ENCODE data around the gene TSPAN14.

The TSPAN14 gene

DNA sequence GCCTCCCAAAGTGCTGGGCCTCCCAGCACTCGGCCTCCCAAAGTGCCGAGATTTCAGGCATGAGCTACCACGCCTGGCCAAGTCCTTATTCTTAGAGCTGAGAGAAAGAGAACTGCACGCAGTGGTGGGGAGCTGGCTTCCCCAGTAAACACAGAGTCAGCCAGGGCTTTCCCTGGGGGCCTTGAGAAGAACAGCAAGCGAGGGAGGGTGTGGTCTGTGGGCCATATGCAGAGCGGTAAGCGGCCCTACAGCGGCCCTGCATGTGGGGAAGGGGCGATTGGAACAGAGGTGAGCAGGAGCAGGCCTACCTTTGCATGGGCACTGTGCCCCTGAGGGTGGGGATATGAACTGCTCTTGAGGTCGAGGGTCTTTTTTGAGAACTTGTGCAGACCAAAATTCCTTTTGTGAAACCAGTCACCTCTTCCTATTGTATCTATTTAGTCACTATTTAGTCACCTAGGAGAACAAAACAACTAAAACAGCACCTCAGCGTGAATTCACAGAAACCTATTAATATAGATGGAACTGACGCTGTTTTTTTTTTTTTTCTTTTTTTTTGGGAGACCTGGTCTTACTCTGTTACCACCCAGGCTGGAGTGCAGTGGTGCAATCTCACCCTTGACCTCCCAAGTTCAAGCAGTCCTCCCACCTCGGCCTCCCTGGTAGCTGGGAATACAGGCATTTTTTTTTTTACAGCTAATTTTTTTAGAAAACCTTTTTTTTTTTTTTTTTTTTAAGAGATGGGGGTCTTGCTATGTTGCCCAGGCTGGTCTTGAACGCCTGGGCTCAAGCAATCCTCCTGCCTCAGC is 46.7 kb downstream of the TSPAN14 start:
- intact Hi-C loops (cut with DNase I) = no loop called here
- DNase-seq = no peak

DNA sequence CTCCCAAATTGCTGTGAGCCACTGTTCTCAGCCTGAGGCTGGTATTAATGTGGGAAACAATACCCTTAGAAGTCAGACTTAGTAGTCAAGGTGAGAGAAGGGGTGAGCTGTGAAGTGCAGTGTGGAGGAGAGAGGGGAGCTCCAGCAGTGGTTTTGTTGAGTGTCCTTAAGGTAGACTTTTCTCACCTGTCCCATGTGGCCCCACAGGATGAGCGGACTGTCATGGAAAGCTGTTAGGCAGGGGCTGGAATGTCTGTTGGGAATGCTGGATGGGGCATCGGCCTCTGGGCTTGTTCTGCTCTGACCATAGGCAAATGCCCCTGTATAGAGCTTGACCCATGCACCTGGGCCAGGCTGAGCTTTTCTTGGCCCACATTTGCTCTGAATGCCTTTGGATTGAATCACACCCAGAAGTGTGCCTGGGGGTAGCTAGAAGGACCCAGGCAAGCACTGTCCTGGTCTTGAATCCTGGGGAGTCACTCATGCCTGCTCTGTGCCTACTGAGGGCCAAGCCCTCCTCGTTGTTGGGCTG is 47.3 kb downstream of the TSPAN14 start:
- intact Hi-C loops (cut with DNase I) = no loop called here
- peak in 1 of 10 donors; percentile 67 for DNase-seq

DNA sequence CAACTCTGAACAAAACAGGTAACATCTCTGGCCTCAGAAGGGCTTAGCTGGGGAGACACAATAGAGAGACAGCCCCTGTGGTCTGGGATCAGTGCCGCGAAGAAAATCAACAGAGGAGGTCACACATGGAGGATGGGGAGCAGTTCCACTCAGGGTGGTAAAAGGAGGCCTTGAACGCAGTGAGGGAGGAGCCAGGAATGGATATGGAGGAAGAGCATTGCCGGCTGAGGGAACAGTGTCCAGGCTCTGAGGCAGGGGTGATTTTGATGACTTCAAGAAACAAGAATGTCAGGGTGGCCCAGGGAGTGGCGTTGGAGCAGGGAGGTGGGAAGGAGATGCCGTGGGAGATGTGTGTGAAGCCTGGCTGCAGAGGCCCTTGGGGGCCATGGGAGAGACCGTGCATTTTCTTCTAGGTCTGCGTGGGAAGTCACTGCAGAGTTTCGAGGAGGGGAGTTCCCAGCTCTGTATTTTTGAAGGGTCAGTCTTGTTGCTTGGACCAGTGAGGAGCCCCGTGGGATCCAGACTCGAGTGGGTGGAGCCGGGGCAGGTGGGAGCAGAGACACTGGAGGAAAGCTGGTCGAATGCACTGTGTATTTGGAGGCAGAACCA is 47.9 kb downstream of the TSPAN14 start:
- no peak for DNase-seq

DNA sequence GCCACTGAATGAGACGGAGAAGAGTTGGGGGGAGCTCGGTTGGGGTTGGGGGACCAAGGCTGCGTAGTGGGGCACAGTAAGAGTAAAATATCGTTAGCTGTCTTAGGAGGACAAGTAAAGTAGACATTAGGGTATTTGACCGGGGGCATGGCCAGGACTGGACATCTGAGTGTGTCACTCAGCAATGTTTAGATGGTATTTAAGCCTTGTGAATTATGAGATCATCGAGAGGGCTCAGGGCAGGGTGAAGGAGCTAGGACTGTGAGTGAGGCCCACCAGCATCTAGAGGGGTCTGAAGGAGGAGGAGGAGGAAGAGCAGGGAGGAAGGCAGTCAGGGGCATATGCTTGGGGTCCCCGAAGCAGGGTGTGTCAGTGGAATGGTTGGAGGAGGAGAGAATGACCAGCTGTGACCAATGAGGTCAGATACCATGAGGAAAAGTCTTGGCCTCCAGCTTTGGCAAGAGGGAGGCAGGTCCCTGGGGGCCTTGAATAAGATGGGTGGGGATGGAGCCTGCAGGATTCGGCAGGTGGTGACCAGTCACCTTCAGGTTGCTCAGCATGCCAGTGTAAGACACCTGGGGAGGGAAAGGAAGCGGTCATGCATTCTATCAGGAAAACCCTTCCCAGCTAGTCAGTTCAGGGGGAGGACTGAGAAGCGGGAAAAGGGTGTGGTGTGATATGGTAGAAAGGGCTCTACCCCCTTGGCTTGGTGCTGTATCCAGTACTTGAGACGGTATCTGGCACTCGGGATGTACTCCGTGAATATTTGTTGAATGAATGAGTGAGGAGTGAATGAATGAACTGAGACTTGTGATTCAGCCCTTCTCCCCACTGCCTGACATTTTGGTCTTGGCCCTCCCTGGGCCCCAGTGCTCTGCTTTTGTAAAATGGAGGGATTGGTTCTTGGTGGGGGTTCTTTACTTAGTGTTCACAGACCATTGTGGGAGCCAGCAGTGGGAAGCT is 48.8 kb downstream of the TSPAN14 start:
- DNase-seq = no peak
- intact Hi-C loops (cut with DNase I) = no loop called here

More for the DNA sequence above, 47.9 kb downstream of the TSPAN14 start:
- intact Hi-C loops (cut with DNase I) = no loop called here

DNA sequence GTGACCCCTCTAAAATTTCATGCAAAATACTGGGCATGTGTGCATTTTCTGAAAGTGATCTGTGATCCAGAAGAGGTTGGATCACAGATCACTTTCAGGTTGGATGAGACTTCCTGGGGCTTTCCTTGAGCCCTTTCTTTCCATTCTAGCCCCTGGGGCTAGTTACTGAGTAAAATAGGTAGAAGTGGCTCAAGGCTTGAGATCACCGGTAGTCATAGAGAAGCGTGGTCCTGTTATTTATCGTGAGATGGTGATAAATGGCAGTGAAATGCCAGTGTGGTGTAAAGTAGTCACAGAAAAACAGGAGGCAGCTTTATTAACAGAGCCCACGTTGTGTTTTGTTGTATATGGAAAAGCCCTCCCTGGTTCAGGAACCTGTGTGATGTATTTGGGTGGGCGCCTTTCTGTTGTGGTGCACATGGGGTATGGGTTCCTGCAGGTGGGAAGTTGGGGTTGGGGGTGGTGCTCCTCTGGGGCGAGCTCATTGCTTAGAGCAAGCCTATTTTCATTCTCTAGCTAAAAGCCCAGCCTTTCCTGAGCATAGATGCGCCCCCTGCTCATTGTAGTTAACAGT is 49.6 kb downstream of the TSPAN14 start:
- DNase-seq = no peak
- intact Hi-C loops (cut with DNase I) = no loop called here

DNA sequence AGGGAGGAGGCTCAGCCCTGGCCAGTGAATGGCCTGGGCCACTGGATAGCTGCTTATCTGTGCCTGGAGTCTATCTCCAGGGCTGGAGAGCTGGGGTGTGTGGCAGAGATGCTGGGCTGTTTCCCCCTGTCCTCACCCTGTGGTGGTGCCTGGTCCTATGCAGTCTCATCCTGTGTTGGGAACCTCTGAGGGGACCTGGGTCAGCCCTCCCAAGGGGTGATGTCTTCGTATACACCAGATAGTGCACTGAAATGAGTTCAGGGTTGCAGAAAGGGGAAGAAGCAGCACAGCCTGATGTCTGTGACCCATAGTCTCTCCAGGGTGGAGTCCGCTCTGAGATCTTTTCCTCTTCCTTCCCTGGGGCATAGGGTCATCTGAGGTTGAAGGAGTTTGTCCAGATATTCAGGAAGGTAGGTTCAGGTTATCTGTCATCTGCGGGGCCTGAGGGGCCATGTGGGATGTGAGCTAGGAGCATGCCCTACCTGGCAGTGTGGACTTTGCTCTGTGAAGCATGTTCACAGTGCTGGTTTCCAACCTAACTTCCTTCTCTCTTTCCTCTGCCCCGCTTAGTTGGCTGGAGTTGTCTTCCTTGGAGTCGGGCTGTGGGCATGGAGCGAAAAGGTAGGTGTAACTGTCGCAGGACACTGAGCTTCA is 50.2 kb downstream of the TSPAN14 start:
- intact Hi-C loops (cut with DNase I) = no loop called here
- peak in 2 of 10 donors; percentile 57 to 66 for DNase-seq

DNA sequence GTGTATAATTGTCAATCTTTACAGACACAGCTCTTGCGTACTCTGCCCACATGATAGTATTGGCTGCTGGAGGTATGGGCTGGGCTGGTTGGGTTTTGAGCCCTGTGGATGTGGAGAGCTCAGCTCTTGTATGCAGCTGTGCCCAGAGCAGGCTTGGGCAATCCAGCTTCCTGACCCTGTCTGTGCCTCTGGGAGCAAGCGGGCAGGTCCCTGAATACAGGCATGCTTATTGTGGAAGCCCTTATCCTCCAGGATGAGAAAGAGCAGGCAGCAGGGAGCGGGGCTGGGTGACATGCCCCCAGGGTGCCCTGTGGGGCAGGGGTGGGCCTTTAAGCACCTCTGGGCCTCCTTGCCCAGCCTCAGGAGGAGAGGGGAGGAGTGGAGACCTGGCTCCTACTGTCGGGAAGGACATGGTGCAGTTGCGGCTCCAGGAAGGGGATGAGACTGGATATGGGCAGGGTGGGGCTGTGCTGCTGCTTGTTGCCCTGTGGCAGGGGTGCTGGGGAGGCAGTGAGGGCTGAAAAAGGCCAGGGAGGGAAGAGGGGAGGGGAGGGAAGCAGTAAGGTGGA is 50.9 kb downstream of the TSPAN14 start:
- DNase-seq = peak in 2 of 10 donors; percentile 73 to 78
- intact Hi-C loops (cut with DNase I) = loop anchor here (1.0 to 5.0 kb wide), 2 partner anchors 61 to 123 kb away; no protein-coding TSS in a partner anchor

DNA sequence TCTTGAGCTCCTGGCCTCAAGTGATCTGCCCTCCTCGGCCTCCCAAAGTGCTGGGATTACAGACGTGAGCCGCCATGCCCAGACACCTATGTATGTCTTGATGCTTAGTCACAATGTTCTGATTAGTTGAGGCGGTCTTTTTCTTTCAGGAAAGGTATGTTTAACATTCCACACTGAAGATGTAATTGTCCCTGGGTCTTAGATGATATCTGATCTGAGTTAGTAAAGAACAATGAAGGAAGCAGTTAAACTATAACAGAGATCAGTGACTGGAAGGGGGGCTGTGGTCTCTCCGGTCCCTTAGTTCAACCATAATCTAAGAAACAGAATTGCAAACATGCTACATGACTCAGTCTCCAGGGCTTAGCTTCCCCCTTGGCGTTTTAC is 52.1 kb downstream of the TSPAN14 start:
- intact Hi-C loops (cut with DNase I) = loop anchor here (5.0 kb wide), 1 partner anchor 124 kb away; no protein-coding TSS in a partner anchor
- no peak for DNase-seq

DNA sequence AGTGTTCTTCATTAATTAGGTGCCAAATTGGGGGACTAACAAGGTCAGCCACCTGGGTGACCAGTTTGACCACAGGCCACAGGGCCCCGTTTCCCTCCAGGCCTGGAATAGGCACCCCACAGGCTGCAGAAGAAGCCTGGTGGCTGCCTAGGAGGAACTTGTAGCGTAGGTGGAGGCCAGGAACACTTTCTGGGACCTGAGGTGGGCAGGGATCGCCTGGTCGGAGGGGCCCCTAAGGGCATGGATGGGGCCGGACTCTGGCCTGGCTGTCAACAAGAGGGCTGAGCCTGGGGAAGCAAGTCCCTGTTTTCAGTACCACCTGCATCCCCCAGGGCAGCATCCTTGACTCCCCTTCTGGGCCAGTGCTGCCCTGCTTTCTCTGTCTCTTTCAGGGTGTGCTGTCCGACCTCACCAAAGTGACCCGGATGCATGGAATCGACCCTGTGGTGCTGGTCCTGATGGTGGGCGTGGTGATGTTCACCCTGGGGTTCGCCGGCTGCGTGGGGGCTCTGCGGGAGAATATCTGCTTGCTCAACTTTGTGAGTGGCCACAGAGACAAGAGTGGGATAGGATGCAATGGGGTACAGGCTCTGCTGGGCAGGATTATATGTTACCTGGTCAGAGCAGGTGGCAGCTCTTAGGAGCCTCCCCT is 52.9 kb downstream of the TSPAN14 start:
- DNase-seq = peak in 2 of 10 donors; percentile 67 to 68
- intact Hi-C loops (cut with DNase I) = loop anchor here (5.0 kb wide), 1 partner anchor 125 kb away; no protein-coding TSS in a partner anchor

DNA sequence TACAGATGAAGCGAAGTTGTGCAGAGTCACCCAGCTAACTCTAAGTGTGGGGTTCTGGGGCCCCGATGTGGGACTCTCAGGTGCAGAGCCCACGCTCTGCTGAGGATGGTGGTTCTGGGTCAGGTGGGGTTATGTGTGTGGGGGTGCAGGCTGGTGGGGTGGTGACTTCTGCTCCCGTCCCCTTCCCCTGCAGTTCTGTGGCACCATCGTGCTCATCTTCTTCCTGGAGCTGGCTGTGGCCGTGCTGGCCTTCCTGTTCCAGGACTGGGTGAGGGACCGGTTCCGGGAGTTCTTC is 54.9 kb downstream of the TSPAN14 start:
- intact Hi-C loops (cut with DNase I) = loop anchor here (5.0 kb wide), 1 partner anchor 127 kb away; no protein-coding TSS in a partner anchor
- no peak for DNase-seq

DNA sequence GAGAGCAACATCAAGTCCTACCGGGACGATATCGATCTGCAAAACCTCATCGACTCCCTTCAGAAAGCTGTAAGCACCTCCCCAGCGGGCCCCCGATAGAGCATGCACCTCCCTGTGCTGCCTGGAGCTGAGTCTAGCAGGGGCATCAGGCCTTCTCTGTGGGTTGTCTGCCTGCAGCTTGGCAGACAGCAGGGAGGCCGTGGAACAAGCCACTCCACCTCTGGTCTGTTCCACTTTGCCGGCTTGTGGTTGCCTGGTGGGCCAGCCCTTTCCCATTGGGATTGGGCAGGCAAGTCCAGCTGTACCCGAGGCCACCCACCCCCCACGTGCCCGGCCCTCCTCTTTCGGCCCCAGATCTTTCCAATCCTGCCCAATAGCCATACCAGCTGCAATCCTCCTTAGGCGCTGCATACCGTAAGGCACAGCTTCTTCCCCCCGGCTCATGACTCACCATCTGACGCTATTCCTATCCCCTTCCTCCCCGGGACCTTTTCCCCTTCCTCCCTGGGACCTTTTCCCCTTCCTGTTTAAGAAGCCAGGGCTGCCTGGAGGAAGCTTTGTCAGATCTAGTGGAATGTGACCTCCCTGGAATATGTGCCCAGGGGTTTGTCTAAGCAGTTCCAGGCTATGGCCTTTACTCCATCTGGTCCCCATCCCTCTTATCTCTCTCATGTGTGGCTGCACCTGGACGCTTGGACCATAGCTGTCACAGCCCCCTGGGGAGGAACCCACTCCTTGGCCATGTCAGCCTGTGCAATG is 55.5 kb downstream of the TSPAN14 start:
- intact Hi-C loops (cut with DNase I) = loop anchor here (5.0 kb wide), 1 partner anchor 127 kb away; no protein-coding TSS in a partner anchor
- peak in 1 of 10 donors; percentile 81 for DNase-seq

DNA sequence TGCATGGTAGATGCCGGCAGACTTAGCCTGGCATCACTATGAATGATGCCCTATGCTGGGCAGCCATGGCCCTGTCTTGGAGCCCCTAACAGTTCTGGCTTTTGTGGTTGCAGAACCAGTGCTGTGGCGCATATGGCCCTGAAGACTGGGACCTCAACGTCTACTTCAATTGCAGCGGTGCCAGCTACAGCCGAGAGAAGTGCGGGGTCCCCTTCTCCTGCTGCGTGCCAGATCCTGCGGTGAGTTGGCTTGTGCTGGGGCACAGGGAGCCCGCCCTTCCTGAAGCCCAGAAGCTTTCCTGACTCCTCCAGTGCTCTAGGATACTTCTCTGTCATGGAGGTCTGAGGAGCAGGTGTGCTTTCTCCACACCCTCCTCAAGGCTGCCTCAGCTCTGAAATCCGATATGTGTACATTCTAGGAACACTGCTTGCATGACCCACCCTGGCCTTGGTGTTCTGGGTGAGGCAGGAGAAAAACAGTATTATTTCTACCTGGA is 58.0 kb downstream of the TSPAN14 start:
- intact Hi-C loops (cut with DNase I) = no loop called here
- no peak for DNase-seq

DNA sequence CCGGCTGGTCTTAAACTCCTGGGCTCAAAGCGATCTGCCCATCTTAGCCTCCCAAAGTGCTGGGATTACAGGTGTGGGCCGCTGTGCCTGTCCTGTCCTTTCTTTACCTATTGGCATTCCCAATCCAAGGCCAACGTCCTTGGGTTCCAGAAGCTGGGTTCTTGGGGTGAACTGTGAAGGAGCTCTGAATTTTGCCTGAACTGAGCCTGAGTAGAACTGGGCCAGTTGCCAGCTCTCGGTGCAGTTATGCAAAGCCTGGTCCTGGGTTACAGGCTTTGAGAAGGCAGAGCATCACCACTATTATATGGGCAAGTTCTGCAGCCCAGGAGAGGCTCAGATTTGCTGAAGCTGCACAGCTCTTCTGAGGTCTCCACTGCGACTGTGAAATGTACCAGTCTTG is 59.0 kb downstream of the TSPAN14 start:
- DNase-seq = peak in 1 of 10 donors; percentile 62

DNA sequence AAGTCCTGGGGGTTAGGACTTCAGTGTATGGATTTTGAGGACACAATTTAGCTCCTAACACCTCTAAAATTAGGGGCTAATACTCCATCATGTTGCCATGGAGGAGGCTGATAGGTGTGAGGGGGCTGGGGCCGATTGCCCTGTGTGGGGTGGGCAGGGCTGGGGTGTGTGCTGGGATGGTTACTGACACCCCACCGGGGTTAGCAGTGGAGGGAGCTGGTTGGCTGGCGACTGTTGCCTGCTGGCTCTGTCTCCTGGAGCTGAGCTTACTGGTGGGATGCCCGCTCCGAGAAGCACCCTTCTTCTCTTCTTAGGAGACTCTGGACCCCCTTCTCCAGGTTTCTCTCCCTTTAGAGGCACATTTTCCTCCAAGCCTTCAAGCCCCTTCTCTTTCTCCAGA is 61.4 kb downstream of the TSPAN14 start:
- DNase-seq = peak in 1 of 10 donors; percentile 21
- intact Hi-C loops (cut with DNase I) = no loop called here

More for the DNA sequence above, 59.0 kb downstream of the TSPAN14 start:
- intact Hi-C loops (cut with DNase I) = no loop called here

DNA sequence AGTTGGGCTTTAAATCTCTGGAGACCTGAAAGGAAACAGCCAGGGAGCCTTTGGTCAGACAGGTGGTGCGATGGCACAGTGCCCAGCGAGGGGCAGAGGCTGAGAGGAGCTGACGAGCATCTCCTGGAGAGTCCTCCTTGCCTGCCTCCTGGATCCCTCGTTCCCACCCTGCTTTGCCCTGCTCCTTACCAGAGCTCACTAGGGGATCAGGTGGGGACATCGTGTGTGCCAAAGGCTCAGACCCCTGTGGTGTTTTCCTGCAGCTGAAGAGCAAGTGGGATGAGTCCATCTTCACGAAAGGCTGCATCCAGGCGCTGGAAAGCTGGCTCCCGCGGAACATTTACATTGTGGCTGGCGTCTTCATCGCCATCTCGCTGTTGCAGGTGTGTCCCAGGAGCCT is 61.8 kb downstream of the TSPAN14 start:
- intact Hi-C loops (cut with DNase I) = no loop called here
- peak in 1 of 10 donors; percentile 79 for DNase-seq

DNA sequence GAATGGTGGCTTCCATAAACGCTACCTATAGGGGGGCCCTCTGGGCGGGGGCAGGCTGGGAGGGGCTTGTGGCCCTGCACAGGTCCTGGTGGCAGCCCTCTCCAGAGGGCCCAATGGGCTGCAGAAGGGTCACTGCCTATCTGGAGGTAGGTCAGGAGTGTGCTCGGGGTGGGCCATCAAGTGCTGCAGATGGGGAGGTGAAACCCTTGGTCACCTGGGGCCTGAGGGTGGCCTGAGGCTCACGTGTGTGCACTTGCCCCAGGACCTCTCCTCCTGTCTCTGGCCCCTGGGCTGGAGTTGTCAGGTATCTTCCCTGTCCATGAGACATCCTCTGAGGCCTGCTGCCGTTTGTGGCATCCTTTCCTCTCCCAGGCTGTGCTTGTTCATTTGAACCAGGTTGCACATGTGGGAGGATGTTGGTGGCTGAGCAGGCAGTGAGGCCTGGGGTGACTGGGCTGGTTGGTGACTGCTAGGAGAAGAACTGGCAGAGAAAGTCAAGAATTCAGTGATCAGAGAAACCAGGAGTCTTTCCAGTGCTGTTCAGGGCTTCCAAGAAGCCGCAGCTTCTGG is 62.5 kb downstream of the TSPAN14 start:
- intact Hi-C loops (cut with DNase I) = no loop called here
- DNase-seq = peak in 1 of 10 donors; percentile 82

DNA sequence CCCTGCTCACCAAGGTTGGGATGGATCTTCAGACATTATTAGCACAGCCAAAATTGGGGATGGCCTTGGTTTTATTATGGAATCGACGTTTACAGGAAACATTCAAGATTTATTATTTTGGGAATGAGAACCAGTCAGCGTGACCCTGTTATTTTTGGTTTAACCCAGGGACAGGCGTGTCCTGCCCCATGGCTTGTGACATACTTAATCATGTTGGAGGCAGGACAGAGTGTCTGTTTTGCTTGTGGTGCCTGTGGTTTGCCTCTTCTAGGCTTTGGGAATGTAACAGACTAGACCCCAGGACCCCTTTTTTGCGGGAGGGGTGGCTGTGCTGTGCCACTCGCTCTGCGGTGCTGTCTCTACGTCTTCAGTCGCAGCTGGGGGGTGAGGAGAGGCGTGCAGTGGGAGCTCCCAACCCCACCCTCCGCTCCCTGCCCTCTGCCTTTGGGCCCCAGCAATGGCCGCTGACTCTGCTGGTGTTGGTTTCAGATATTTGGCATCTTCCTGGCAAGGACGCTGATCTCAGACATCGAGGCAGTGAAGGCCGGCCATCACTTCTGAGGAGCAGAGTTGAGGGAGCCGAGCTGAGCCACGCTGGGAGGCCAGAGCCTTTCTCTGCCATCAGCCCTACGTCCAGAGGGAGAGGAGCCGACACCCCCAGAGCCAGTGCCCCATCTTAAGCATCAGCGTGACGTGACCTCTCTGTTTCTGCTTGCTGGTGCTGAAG is 63.5 kb downstream of the TSPAN14 start:
- intact Hi-C loops (cut with DNase I) = no loop called here
- peak in 2 of 10 donors; percentile 62 to 65 for DNase-seq

Measured in posterior cingulate gyrus (tissue), 11 donors.